Body of pancreas (tissue), 4 donors: ENCODE results near the gene PSMG4.

Experiments used
- CTCF ChIP-seq, 7 experiments: fragments of 450-650 bp in 4 of 7; fragments of 200-600 bp in 3 of 7; sonication (generic) in 3 of 7; IDR thresholded peaks; one replicate each; pipeline ENCODE4 v1.5.1; 2016 to 2019; ENCODE audit warnings: antibody characterized with exemption in 7 of 7
- POLR2A ChIP-seq, 3 donors: fragments of 450-650 bp; IDR thresholded peaks; one replicate each; pipeline ENCODE4 v1.6.1; 2016; ENCODE audit warnings: antibody characterized with exemption in 3 of 3, mild to moderate bottlenecking in 2 of 3

DNA sequence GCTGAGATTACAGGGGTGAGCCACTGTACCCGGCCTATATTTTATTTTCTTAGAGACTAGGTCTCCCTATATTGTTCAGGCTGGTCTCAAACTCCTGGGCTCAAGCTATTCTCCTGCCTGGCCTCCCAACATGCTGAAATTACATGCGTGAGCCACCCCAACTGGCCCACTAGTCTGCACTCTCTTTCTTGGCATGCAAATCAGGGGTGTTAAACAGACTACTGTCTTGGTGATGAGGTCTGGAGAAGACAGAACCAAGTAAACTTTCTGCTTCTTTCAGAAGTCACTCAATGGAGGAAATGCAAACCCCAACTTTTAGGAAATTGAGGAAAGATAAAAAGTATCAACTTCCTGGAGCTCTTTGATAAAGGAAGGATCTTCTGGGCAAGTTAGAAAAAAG is 23.3 kb upstream of the PSMG4 start:
- no peak for TF ChIP-seq CTCF (IDR thresholded peaks at IDR 0.05)
- TF ChIP-seq POLR2A (IDR thresholded peaks at IDR 0.05): no peak
